ENCODE data around the gene TBX4. TPM values are rescaled to one million over a fixed set of nuclear protein-coding genes. Genes with fewer than 3 reads are reported as not detected.
"Not testable (repeated sequence)": the region's sequence is repeated elsewhere in the genome, so short reads cannot be mapped to it uniquely, and the experiment has no call there.

TBX4 gene
- total RNA-seq, 1 experiment from 2014 or later: not detected

DNA sequence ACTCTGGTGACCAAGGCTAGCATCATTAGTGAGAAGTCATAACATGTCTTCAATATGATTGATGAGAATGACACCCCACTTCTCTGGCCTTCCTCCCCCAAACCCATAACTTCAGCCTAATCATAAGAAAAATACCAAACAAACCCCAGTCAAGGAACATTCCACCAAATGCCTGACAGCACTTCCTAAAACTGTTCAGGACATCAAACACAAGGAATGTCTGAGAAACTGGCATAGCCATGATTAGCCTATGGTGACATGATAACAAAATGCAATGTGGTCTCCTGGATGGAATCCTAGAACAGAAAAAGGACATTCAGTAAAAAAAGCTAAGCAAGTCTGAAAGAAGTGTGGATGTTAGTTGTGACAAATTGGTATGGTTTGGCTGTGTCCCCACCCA, 24.7 kb upstream of the TBX4 start:
- no peak overlapping the region for H3K27ac Mint-ChIP-seq (ENCODE audit: low read depth, unreplicated experiment)
- H3K4me1 Mint-ChIP-seq (ENCODE audit: insufficient read depth, unreplicated experiment): peaks cover 5% of the 10 kb centered on the region
- DNase-seq (ENCODE audit: unreplicated experiment): no peak
- TF ChIP-seq CTCF (IDR thresholded peaks at IDR 0.05; ENCODE audit: unreplicated experiment): no peak
- no peaks in the 10 kb centered on the region for H3K36me3 Mint-ChIP-seq (ENCODE audit: insufficient read depth, unreplicated experiment)
- CTCF ChIA-PET: interaction anchor here (0.6 to 1.5 kb wide), 3 partner anchors 14 to 427 kb away, joined by 3 to 7 read pairs (median 7); no protein-coding TSS in a partner anchor
- H3K27me3 Mint-ChIP-seq (ENCODE audit: insufficient read depth, unreplicated experiment): peaks cover 3% of the 10 kb centered on the region
- no peak overlapping the region for H3K4me3 Mint-ChIP-seq (ENCODE audit: unreplicated experiment)
- intact Hi-C loops (cut with micrococcal nuclease): no loop called here
- H3K9me3 Mint-ChIP-seq (ENCODE audit: unreplicated experiment): no peaks in the 10 kb centered on the region
- BruUV-seq (replicated peaks): no TSS peak
- POLR2A ChIA-PET: interaction anchor here (0.5 to 1.0 kb wide), 2 partner anchors 147 to 499 kb away, joined by 3 read pairs; no protein-coding TSS in a partner anchor

GRCh38 chr17:61429274-61429673, 22.9 kb upstream of the TBX4 start:
- H3K4me3 Mint-ChIP-seq (ENCODE audit: unreplicated experiment): no peak overlapping the region

DNA sequence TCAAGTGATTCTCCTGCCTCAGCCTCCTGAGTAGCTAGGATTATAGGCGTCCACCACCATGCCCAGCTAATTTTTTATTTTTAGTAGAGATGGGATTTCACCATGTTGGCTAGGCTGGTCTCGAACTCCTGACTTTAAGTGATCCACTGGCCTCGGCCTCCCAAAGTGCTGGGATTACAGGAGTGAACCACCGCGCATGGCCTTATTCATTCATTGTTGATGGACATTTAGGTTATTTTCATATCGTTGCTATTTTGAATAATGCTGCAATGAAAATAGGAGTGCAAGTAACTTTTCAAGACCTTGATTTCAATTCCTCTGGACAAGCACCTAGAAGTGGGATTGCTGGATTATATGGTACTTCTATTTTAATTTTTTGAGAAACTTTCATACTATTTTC, 22.4 kb upstream of the TBX4 start:
- POLR2A ChIA-PET; H3K27ac Mint-ChIP-seq (ENCODE audit: low read depth, unreplicated experiment); H3K9me3 Mint-ChIP-seq (ENCODE audit: unreplicated experiment); H3K36me3 Mint-ChIP-seq (ENCODE audit: insufficient read depth, unreplicated experiment); H3K27me3 Mint-ChIP-seq (ENCODE audit: insufficient read depth, unreplicated experiment); CTCF ChIA-PET; BruUV-seq (replicated peaks); H3K4me3 Mint-ChIP-seq (ENCODE audit: unreplicated experiment); intact Hi-C loops (cut with micrococcal nuclease); H3K4me1 Mint-ChIP-seq (ENCODE audit: insufficient read depth, unreplicated experiment); DNase-seq (ENCODE audit: unreplicated experiment): not testable (repeated sequence)

More at GRCh38 chr17:61429274-61429673, 22.9 kb upstream of the TBX4 start:
- POLR2A ChIA-PET: no interaction called here
- DNase-seq (ENCODE audit: unreplicated experiment): no peak
- Mint-ChIP-seq H3K4me1 (ENCODE audit: insufficient read depth, unreplicated experiment) (peaks cover 5% of the 10 kb centered on the region), H3K9me3 (ENCODE audit: unreplicated experiment) (peaks cover 2% of the 10 kb centered on the region), H3K27ac (ENCODE audit: low read depth, unreplicated experiment) (no peak overlapping the region), H3K36me3 (ENCODE audit: insufficient read depth, unreplicated experiment) (no peaks in the 10 kb centered on the region), H3K27me3 (ENCODE audit: insufficient read depth, unreplicated experiment) (no peaks in the 10 kb centered on the region)
- CTCF ChIA-PET: no interaction called here
- intact Hi-C loops (cut with micrococcal nuclease): no loop called here
- BruUV-seq (replicated peaks): no TSS peak
- no peak for TF ChIP-seq CTCF (IDR thresholded peaks at IDR 0.05; ENCODE audit: unreplicated experiment)

GRCh38 chr17:61431594-61432311, 20.5 kb upstream of the TBX4 start:
- intact Hi-C loops (cut with micrococcal nuclease): no loop called here
- Mint-ChIP-seq H3K4me1 (ENCODE audit: insufficient read depth, unreplicated experiment) (peaks cover 5% of the 10 kb centered on the region), H3K27me3 (ENCODE audit: insufficient read depth, unreplicated experiment) (no peaks in the 10 kb centered on the region), H3K36me3 (ENCODE audit: insufficient read depth, unreplicated experiment) (no peaks in the 10 kb centered on the region), H3K27ac (ENCODE audit: low read depth, unreplicated experiment) (no peak overlapping the region), H3K4me3 (ENCODE audit: unreplicated experiment) (no peak overlapping the region), H3K9me3 (ENCODE audit: unreplicated experiment) (peaks cover 14% of the 10 kb centered on the region)
- TF ChIP-seq CTCF (IDR thresholded peaks at IDR 0.05; ENCODE audit: unreplicated experiment): no peak
- ChIA-PET CTCF (no interaction called here), POLR2A (no interaction called here)
- no TSS peak for BruUV-seq (replicated peaks)
- DNase-seq (ENCODE audit: unreplicated experiment): peak; percentile 39

Data from MCF 10A (cell line).